ENCODE data around the gene AGPAT3.
"Not testable (repeated sequence)": the region's sequence is repeated elsewhere in the genome, so short reads cannot be mapped to it uniquely, and the experiment has no call there.

The AGPAT3 gene

DNA sequence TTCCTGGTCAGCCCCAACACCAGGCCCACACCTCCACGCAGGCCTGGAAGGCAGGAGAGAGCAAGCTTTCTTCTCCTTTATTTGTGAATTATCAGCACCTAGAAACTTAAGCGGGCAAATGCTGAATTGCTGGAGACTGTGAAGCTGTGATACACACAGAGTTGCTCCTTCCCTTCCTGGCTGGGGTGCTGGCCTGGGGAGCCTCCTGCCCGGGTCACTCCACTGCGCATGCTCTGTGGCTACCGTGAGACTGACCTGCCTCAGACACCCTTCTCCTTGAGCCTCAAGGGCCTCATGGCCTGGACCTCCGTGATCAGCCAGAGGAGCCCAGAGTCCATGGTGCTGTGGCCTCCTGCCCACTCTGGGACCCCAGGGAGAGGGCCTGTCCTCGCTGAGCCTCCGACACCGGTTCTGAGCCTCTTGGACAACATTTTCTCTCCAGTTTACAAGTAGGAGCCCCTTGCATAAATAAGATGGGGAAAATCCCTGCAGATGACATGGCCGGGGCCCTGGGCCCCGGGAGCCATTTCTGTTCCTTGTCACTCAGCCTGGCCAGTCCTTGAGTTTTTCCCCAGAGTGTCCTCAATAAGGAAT, 18.0 kb downstream of the AGPAT3 start:
- peak; percentile 52 for DNase-seq (ENCODE audit: low spot score)

DNA sequence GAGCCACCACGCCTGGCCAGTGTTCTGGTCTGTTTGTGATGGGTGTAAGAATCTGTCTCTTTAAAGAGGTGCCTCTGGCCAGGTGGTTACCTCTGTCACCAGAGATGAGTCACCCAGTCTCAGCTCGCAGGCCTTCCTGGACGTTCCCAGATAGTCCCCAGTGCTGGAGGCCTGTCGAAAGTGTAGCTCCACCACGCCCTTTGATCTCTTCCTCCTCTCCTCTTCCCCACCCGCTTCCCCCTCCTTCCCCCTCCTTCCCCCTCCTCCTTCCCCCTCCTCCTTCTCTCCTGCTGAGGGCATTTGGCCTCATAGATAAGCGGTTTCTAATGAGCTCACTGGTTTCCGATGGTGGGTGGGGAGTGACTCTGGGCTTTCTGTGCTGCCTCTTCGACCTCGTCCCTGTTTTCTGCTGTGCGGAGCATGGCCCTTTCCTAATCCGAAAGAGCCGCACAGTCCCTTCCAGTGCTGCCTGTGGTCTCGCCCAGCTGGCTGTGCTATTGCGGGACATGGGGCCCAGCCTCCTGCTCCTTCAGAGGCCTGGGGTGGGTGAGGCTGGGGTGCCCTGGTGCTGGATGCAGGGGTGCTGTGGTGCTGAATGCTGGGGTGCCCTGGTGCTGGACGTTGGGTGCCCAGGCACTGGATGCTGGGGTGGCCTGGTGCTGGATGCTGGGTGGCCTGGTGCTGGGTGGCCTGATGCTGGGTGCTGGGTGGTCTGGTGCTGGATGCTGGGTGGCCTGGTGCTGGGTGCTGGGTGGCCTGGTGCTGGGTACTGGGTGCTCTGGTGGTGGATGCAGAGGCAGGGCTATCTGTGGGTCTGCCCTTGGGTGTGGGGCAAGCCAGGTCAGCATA, 19.2 kb downstream of the AGPAT3 start:
- DNase-seq (ENCODE audit: low spot score), result peak; percentile 55

DNA sequence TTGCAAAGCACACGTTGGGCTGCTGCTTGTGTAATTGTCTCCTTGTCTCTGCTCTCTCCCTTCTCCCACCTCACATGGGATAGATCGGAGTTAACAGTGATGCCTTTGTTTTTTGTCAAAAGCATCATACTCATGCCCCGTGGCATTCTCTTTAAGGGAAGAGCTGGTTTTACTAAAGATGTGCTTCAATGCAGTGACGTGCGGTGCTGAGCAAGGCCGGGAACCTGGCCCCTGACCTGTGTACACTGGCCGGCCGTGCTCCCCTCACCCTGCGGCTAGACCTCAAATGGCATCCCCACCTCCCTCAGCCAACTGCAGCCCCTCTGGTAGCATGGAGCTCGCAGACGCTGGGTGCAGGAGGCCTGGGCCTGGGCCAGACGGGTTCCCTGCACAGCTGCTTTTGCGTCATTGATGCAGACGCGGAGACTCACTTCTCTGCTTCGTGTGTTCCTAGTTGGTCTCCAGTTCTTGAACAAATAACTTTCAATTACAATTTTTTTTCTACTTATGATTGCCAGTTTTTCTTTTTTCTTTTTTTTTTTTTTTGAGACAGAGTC, 19.9 kb downstream of the AGPAT3 start:
- peak; percentile 64 for DNase-seq (ENCODE audit: low spot score)

- DNase-seq (ENCODE audit: low spot score), result peak; percentile 37
Measured at GRCh38 chr21:43885721-43886120, 20.7 kb downstream of the AGPAT3 start.

- no peak for DNase-seq (ENCODE audit: low spot score)
Measured at GRCh38 chr21:43886565-43886964, 21.5 kb downstream of the AGPAT3 start.

- no peak for DNase-seq (ENCODE audit: low spot score)
Measured at GRCh38 chr21:43889069-43889468, 24.0 kb downstream of the AGPAT3 start.

- DNase-seq (ENCODE audit: low spot score), result peak; percentile 44
Measured at GRCh38 chr21:43890042-43890441, 25.0 kb downstream of the AGPAT3 start.

DNA sequence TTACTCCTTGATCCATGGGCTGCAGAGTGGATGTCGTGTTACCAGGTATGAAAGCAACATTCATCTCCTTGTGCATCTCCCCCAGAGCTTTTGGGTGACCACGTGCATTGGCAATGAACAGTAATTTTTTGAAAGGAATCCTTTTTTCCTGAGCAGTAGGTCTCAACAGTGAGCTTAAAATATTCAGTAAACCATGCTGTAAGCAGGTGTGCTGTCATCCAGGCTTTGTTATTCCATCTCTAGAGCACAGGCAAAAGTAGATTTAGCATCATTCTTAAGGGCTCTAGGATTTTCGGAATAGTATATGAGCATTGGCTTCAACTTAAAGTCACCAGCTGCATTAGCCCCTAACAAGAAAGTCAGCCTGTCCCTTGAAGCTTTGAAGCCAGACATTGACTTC, 27.3 kb downstream of the AGPAT3 start:
- no peak for DNase-seq (ENCODE audit: low spot score)

DNA sequence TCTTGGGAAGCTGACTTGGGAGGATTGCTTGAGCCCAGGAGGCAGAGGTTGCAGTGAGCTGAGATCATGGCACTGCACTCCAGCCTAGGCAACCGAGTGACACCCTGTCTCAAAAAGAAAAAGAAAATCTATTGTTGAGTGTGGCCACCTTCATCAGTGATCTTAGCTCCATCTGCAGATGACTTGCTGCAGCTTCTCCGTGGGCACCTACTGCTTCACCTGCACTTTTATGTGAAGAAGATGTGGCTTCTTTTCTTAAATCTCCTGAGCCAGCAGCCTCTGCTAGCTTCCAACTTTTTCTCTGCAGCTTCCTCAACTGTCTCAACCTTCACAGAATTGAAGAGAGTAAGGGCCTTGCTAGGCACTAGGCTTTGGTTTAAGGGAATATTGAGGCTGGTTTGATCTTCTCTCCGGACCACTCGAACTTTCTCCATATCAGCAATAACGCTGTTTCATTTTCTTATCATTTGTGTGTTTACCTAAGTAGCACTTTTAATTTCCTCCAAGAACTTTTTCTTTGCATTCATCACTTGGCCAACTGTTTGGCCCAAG, 28.0 kb downstream of the AGPAT3 start:
- peak; percentile 3 for DNase-seq (ENCODE audit: low spot score)

DNA sequence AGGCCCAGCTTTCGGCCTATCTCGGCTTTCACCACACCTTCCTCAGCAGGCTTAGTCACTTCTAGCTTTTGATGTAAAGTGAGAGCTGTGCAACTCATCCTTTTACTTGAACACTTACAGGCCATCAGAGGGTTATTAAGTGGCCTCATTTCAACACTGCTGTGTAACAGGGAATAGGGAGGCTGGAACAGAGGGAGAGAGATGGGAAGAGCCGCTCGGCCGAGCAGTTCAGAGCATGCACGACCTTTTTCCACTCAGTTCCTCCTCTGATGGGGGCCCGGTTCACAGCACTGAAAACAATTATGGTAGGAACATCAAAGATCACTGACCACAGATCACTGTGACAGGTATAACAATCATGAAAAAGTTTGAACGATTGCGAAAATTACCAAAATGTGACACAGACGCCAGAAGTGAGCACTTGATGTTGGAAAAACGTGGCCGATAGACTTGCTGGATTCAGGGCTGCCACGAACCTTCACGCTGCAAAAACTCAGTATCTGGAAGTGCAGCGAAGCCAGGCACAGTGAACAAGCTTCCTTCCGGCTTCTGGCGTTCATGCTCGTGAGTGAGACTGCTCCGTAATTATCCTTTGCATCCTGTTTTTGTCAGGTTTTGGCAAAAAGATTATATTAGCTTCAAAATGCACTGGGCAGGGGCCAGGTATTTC, 28.6 kb downstream of the AGPAT3 start:
- peak; percentile 55 for DNase-seq (ENCODE audit: low spot score)

DNA sequence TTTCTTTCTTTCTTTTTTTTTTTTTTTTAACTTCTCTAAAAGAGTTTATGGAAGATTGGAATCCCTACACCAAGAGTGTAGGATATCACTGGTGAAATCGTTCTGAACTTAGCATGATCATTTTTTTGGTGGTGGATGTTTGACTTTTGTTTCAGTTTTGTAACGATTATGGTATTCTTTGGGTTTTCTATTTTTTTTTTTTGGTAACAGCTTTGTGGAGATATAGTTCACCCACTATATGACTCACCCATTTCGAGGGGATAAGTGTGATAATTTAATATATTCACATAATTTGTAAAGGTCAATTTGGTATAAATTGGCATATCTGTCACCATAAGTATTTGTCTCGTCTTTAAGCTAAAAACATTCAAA, 29.2 kb downstream of the AGPAT3 start:
- DNase-seq (ENCODE audit: low spot score), result no peak

GRCh38 chr21:43895196-43895595, 30.2 kb downstream of the AGPAT3 start:
- DNase-seq (ENCODE audit: low spot score), result peak; percentile 17

DNA sequence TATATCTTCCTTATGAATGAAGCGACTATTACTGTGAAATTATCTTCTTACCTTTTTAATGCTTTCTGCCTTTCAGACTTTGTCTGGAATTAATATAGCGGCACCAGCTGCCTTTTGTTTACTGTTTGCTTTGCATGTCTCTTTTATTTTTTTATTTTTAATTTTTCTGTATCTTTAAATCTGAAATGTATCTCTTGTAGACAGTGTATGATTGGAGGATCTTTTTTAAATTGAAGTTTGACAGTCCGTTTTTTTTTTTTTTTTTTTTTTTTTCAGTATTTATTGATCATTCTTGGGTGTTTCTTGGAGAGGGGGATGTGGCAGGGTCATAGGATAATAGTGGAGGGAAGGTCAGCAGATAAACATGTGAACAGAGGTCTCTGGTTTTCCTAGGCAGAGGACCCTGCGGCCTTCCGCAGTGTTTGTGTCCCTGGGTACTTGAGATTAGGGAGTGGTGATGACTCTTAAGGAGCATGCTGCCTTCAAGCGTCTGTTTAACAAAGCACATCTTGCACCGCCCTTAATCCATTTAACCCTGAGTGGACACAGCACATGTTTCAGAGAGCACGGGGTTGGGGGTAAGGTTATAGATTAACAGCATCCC, 31.8 kb downstream of the AGPAT3 start:
- DNase-seq (ENCODE audit: low spot score), result not testable (repeated sequence)

GRCh38 chr21:43899307-43900077, 34.5 kb downstream of the AGPAT3 start:
- DNase-seq (ENCODE audit: low spot score), result peak; percentile 36

DNA sequence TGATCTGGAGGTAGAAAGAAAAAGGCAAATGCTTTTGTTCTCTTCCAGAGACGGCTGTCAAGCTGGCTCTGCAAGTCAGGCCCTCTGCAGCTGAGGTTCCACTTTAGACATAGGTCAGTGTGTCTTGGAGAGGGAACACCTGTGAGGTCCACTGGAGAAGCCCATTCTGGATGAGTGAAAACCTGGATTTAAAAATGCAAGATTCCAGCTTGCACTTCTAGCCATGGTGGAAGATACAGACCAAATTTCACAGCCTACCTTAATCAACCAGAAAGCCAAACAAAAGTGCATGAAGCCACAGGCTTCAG, 35.0 kb downstream of the AGPAT3 start:
- DNase-seq (ENCODE audit: low spot score), result no peak

- no peak for DNase-seq (ENCODE audit: low spot score)
Measured at GRCh38 chr21:43900690-43901089, 35.7 kb downstream of the AGPAT3 start.

- no peak for DNase-seq (ENCODE audit: low spot score)
Measured at GRCh38 chr21:43902441-43902840, 37.4 kb downstream of the AGPAT3 start.

DNA sequence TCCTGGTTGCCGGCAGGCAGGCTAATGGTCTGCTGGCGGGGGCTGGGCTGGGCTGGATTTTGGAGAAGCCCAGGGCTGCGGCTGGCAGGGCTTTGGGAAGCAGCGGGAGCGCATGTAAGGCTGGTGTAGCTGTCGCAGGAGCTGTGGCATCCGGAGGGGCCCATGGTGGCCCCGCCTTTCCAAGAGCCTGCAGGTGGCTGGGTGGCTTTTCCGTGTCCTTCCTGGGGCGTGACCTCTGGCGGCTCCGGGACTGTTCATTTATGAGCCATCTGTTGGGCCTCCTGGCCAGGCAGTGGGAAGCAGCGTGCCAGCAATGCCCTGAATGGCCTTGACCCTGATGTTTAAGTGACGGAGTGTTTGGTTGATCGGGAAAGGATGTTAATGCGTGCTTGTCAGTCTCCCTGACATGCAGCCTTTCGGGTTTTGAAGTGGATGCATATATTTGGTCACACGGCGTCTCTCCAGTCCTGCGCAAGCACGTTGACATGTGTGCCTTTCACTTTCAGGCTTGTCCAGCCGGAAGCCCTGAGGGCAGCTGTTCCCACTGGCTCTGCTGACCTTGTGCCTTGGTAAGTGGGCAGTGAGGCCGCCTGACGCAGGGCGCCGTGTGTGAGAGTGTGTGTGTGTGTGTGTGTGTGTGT, 38.5 kb downstream of the AGPAT3 start:
- DNase-seq (ENCODE audit: low spot score), result no peak

- no peak for DNase-seq (ENCODE audit: low spot score)
Measured at GRCh38 chr21:43904331-43904781, 39.3 kb downstream of the AGPAT3 start.

GRCh38 chr21:43905726-43906455, 40.9 kb downstream of the AGPAT3 start:
- DNase-seq (ENCODE audit: low spot score), result no peak
